BE2C (cell line): Measurements from ENCODE around the gene RNF151.
A peak's percentile ranks its signal among the peaks of the same experiment; 100 is the strongest.
"Not testable (repeated sequence)": the region's sequence is repeated elsewhere in the genome, so short reads cannot be mapped to it uniquely, and the experiment has no call there.

ENCODE experiments used
- DNase-seq: peaks from one replicate; pipeline ENCODE4 v3.0.0-alpha.2; 2020
- H3K27me3 ChIP-seq: fragments of 250-450 bp; sonication (Bioruptor Pico); 2 replicates; pipeline ENCODE4 v1.5.1; 2020; ENCODE audit warnings: mild to moderate bottlenecking
- H3K36me3 ChIP-seq: fragments of 250-450 bp; sonication (Bioruptor Pico); 2 replicates; pipeline ENCODE4 v1.5.1; 2020; ENCODE audit warnings: mild to moderate bottlenecking
- H3K4me1 ChIP-seq: fragments of 250-450 bp; sonication (Bioruptor Pico); 2 replicates; pipeline ENCODE4 v1.5.1; 2020
- H3K4me3 ChIP-seq: 2 replicates; pipeline ENCODE4 v1.5.1; 2011; ENCODE audit warnings: low read depth, low read length
- H3K9me3 ChIP-seq: fragments of 250-450 bp; sonication (Bioruptor Pico); 2 replicates; pipeline ENCODE4 v1.5.1; 2020
- CTCF ChIP-seq: IDR thresholded peaks from 2 replicates; pipeline ENCODE4 v1.5.1; 2012; ENCODE audit warnings: mild to moderate bottlenecking, low read depth, low read length

RNF151 gene

GRCh38 chr16:1949507-1949906 lies 17.1 kb upstream of the RNF151 start:
- Histone ChIP-seq H3K4me1 (no peaks in the 10 kb centered on the region), H3K27me3 (no peaks in the 10 kb centered on the region), H3K9me3 (no peaks in the 10 kb centered on the region), H3K4me3 (no peak overlapping the region), H3K36me3 (no peaks in the 10 kb centered on the region)
- no peak for DNase-seq
- TF ChIP-seq CTCF = no peak

GRCh38 chr16:1950047-1950446 lies 16.6 kb upstream of the RNF151 start:
- Histone ChIP-seq H3K9me3 (no peaks in the 10 kb centered on the region), H3K27me3 (no peaks in the 10 kb centered on the region), H3K4me3 (no peak overlapping the region), H3K36me3 (no peaks in the 10 kb centered on the region), H3K4me1 (no peaks in the 10 kb centered on the region)
- DNase-seq = no peak
- TF ChIP-seq CTCF = no peak

GRCh38 chr16:1950559-1950958 lies 16.1 kb upstream of the RNF151 start:
- Histone ChIP-seq H3K4me1 (no peaks in the 10 kb centered on the region), H3K4me3 (no peak overlapping the region), H3K27me3 (no peaks in the 10 kb centered on the region), H3K36me3 (no peaks in the 10 kb centered on the region), H3K9me3 (no peaks in the 10 kb centered on the region)
- TF ChIP-seq CTCF = no peak
- no peak for DNase-seq

- Histone ChIP-seq H3K9me3 (no peaks in the 10 kb centered on the region), H3K4me3 (no peak overlapping the region), H3K4me1 (no peaks in the 10 kb centered on the region), H3K36me3 (no peaks in the 10 kb centered on the region), H3K27me3 (no peaks in the 10 kb centered on the region)
- DNase-seq = no peak
- no peak for TF ChIP-seq CTCF
Measured at GRCh38 chr16:1953734-1954133, 12.9 kb upstream of the RNF151 start.

- not testable (repeated sequence) for H3K9me3 ChIP-seq, H3K4me3 ChIP-seq, H3K4me1 ChIP-seq, DNase-seq, H3K27me3 ChIP-seq
- peaks cover 16% of the 10 kb centered on the region for H3K36me3 ChIP-seq
Measured at GRCh38 chr16:1957434-1958142, 9.1 kb upstream of the RNF151 start.

GRCh38 chr16:1958143-1958491 lies 8.5 kb upstream of the RNF151 start:
- H3K4me1 ChIP-seq, DNase-seq, H3K4me3 ChIP-seq, H3K27me3 ChIP-seq, H3K9me3 ChIP-seq: not testable (repeated sequence)
- peaks cover 21% of the 10 kb centered on the region for H3K36me3 ChIP-seq

GRCh38 chr16:1958715-1959268 lies 7.9 kb upstream of the RNF151 start:
- peak overlapping the region; percentile 86 for H3K4me3 ChIP-seq
- no peaks in the 10 kb centered on the region for H3K4me1 ChIP-seq
- no peak for TF ChIP-seq CTCF
- H3K36me3 ChIP-seq = peaks cover 28% of the 10 kb centered on the region
- peak; percentile 16 for DNase-seq
- H3K27me3 ChIP-seq = no peaks in the 10 kb centered on the region
- H3K9me3 ChIP-seq = no peaks in the 10 kb centered on the region
